Eye (tissue), 1 donor: Measurements from ENCODE around the gene RLN2.
A peak's percentile ranks its signal among the peaks of the same experiment; 100 is the strongest.
"Not testable (repeated sequence)": the region's sequence is repeated elsewhere in the genome, so short reads cannot be mapped to it uniquely, and the experiment has no call there.

Experiments used
- DNase-seq: peaks from one replicate; pipeline ENCODE4 v3.0.0-alpha.2; 2015

Gene RLN2

GRCh38 chr9:5303840-5304795 lies at the start of gene RLN2:
Gene RLN2 (minus strand): TSS chr9:5304716. CDS start chr9:5304580, 136 bp downstream.
- peak; percentile 39 for DNase-seq

- DNase-seq = no peak
Measured at GRCh38 chr9:5354184-5354583, 49.7 kb upstream of the RLN2 start.

- DNase-seq = no peak
Measured at GRCh38 chr9:5352637-5353248, 48.2 kb upstream of the RLN2 start.

- peak; percentile 42 for DNase-seq
Measured at GRCh38 chr9:5338992-5339981, 34.8 kb upstream of the RLN2 start, which contains the start of gene RLN1. Gene RLN1 (minus strand): TSS chr9:5339876. CDS start chr9:5339746, 130 bp downstream.

- DNase-seq = no peak
Measured at GRCh38 chr9:5336688-5337087, 32.2 kb upstream of the RLN2 start.

GRCh38 chr9:5331276-5331675 lies 26.8 kb upstream of the RLN2 start:
- DNase-seq = not testable (repeated sequence)

GRCh38 chr9:5326893-5327548 lies 22.5 kb upstream of the RLN2 start:
- peak; percentile 33 for DNase-seq

- DNase-seq = no peak
Measured at GRCh38 chr9:5326187-5326586, 21.7 kb upstream of the RLN2 start.

GRCh38 chr9:5321601-5322000 lies 17.1 kb upstream of the RLN2 start:
- DNase-seq = not testable (repeated sequence)

- no peak for DNase-seq
Measured at GRCh38 chr9:5321058-5321457, 16.5 kb upstream of the RLN2 start.

GRCh38 chr9:5316406-5316805 lies 11.9 kb upstream of the RLN2 start:
- DNase-seq = not testable (repeated sequence)

- no peak for DNase-seq
Measured at GRCh38 chr9:5315187-5315923, 10.8 kb upstream of the RLN2 start.

- no peak for DNase-seq
Measured at GRCh38 chr9:5310851-5311250, 6.3 kb upstream of the RLN2 start.

- no peak for DNase-seq
Measured at GRCh38 chr9:5305741-5306140, 1.2 kb upstream of the RLN2 start.

- no peak for DNase-seq
Measured at GRCh38 chr9:5301544-5301943, 3.0 kb downstream of the RLN2 start.

- no peak for DNase-seq
Measured at GRCh38 chr9:5292141-5292540, 12.4 kb downstream of the RLN2 start.

- no peak for DNase-seq
Measured at GRCh38 chr9:5288591-5288990, 15.9 kb downstream of the RLN2 start.

GRCh38 chr9:5286262-5286661 lies 18.3 kb downstream of the RLN2 start:
- DNase-seq = no peak

- no peak for DNase-seq
Measured at GRCh38 chr9:5278486-5278885, 26.0 kb downstream of the RLN2 start.

GRCh38 chr9:5274770-5275169 lies 29.7 kb downstream of the RLN2 start:
- no peak for DNase-seq

GRCh38 chr9:5269249-5269715 lies 35.2 kb downstream of the RLN2 start:
- DNase-seq = peak; percentile 2
